Measurements from ENCODE around the gene TSPEAR. TPM values are rescaled to one million over a fixed set of nuclear protein-coding genes. Genes with fewer than 3 reads are reported as not detected.

The TSPEAR gene
- total RNA-seq, 1 experiment from 2014 or later, result not detected

GRCh38 chr21:44535963-44536362 is 175.4 kb downstream of the TSPEAR start:
- DNase-seq (ENCODE audit: low read depth, low spot score), result no peak
- POLR2A ChIA-PET, result no interaction called here
- no peaks in the 10 kb centered on the region for H3K36me3 ChIP-seq (ENCODE audit: control insufficient read depth, insufficient read depth, low read length)
- CTCF ChIA-PET, result interaction anchor here (0.7 kb wide), 1 partner anchor 207 kb away, joined by 5 read pairs; no protein-coding TSS in a partner anchor
- no TSS peak for BruUV-seq (replicated peaks)
- no peak overlapping the region for H3K27ac ChIP-seq (ENCODE audit: low read length)
- no peaks in the 10 kb centered on the region for H3K4me1 ChIP-seq (ENCODE audit: control insufficient read depth, insufficient read depth, low read length)
- no peaks in the 10 kb centered on the region for H3K27me3 ChIP-seq (ENCODE audit: control insufficient read depth, insufficient read depth, low read length)
- TF ChIP-seq, protein P1, sequence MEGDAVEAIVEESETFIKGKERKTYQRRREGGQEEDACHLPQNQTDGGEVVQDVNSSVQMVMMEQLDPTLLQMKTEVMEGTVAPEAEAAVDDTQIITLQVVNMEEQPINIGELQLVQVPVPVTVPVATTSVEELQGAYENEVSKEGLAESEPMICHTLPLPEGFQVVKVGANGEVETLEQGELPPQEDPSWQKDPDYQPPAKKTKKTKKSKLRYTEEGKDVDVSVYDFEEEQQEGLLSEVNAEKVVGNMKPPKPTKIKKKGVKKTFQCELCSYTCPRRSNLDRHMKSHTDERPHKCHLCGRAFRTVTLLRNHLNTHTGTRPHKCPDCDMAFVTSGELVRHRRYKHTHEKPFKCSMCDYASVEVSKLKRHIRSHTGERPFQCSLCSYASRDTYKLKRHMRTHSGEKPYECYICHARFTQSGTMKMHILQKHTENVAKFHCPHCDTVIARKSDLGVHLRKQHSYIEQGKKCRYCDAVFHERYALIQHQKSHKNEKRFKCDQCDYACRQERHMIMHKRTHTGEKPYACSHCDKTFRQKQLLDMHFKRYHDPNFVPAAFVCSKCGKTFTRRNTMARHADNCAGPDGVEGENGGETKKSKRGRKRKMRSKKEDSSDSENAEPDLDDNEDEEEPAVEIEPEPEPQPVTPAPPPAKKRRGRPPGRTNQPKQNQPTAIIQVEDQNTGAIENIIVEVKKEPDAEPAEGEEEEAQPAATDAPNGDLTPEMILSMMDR (IDR thresholded peaks at IDR 0.05), result no peak
- TF ChIP-seq POLR2AphosphoS5 (IDR thresholded peaks at IDR 0.05; ENCODE audit: low read depth, low read length) (no peak), SIN3A (IDR thresholded peaks at IDR 0.05; ENCODE audit: borderline replicate concordance, insufficient read depth, low read depth, low read length) (no peak), TCF7L2 (IDR thresholded peaks at IDR 0.05; ENCODE audit: low read depth, low read length) (no peak)
- TF ChIP-seq, protein P2, sequence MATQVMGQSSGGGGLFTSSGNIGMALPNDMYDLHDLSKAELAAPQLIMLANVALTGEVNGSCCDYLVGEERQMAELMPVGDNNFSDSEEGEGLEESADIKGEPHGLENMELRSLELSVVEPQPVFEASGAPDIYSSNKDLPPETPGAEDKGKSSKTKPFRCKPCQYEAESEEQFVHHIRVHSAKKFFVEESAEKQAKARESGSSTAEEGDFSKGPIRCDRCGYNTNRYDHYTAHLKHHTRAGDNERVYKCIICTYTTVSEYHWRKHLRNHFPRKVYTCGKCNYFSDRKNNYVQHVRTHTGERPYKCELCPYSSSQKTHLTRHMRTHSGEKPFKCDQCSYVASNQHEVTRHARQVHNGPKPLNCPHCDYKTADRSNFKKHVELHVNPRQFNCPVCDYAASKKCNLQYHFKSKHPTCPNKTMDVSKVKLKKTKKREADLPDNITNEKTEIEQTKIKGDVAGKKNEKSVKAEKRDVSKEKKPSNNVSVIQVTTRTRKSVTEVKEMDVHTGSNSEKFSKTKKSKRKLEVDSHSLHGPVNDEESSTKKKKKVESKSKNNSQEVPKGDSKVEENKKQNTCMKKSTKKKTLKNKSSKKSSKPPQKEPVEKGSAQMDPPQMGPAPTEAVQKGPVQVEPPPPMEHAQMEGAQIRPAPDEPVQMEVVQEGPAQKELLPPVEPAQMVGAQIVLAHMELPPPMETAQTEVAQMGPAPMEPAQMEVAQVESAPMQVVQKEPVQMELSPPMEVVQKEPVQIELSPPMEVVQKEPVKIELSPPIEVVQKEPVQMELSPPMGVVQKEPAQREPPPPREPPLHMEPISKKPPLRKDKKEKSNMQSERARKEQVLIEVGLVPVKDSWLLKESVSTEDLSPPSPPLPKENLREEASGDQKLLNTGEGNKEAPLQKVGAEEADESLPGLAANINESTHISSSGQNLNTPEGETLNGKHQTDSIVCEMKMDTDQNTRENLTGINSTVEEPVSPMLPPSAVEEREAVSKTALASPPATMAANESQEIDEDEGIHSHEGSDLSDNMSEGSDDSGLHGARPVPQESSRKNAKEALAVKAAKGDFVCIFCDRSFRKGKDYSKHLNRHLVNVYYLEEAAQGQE (IDR thresholded peaks at IDR 0.05; ENCODE audit: insufficient read depth in 1 of 2, low read depth in 2 of 2, low read length in 1 of 2), result no peak
- intact Hi-C loops (cut with micrococcal nuclease; ENCODE audit: unreplicated experiment) (no loop called here), in situ Hi-C loops (cut with HindIII; ENCODE audit: low pct_unique_long_range_greater_than_20kb, low sequenced_read_pairs) (no loop called here)
- no peaks in the 10 kb centered on the region for H3K9me3 ChIP-seq (ENCODE audit: control insufficient read depth, insufficient read depth, low read depth, low read length)
- no peak for ATAC-seq
- no peak overlapping the region for H3K4me3 ChIP-seq (ENCODE audit: low read depth in 2 of 2, low read length in 2 of 2)

DNA sequence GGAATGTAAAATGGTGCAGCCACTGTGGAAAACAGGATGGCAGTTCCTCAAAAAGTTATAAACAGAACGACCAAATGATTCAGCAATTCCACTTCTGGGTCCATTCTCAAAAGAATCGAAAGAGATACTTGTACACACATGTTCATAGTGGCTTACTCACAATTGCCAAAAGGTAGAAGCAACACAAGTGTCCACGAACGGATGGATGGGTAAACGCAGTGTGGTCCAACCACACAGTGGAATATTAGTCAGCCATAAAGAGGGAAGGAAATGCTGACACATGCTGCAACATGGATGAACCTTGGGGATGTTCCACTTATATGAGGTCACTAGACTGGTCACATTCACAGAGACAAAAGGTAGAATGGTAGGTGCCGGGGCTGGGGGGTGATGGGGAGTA is 176.7 kb downstream of the TSPEAR start:
- ChIA-PET CTCF (no interaction called here), POLR2A (no interaction called here)
- Histone ChIP-seq H3K27me3 (ENCODE audit: control insufficient read depth, insufficient read depth, low read length) (no peaks in the 10 kb centered on the region), H3K36me3 (ENCODE audit: control insufficient read depth, insufficient read depth, low read length) (no peaks in the 10 kb centered on the region), H3K4me3 (ENCODE audit: low read depth in 2 of 2, low read length in 2 of 2) (no peak overlapping the region), H3K9me3 (ENCODE audit: control insufficient read depth, insufficient read depth, low read depth, low read length) (no peaks in the 10 kb centered on the region), H3K27ac (ENCODE audit: low read length) (no peak overlapping the region), H3K4me1 (ENCODE audit: control insufficient read depth, insufficient read depth, low read length) (no peaks in the 10 kb centered on the region)
- TF ChIP-seq, protein P2 (IDR thresholded peaks at IDR 0.05; ENCODE audit: insufficient read depth in 1 of 2, low read depth in 2 of 2, low read length in 1 of 2), result no peak
- no peak for TF ChIP-seq TCF7L2 (IDR thresholded peaks at IDR 0.05; ENCODE audit: low read depth, low read length)
- TF ChIP-seq, protein P1 (IDR thresholded peaks at IDR 0.05), result no peak
- TF ChIP-seq POLR2AphosphoS5 (IDR thresholded peaks at IDR 0.05; ENCODE audit: low read depth, low read length), result no peak
- no peak for TF ChIP-seq SIN3A (IDR thresholded peaks at IDR 0.05; ENCODE audit: borderline replicate concordance, insufficient read depth, low read depth, low read length)
- in situ Hi-C loops (cut with HindIII; ENCODE audit: low pct_unique_long_range_greater_than_20kb, low sequenced_read_pairs) (no loop called here), intact Hi-C loops (cut with micrococcal nuclease; ENCODE audit: unreplicated experiment) (no loop called here)
- DNase-seq (ENCODE audit: low read depth, low spot score), result no peak
- ATAC-seq, result no peak
- BruUV-seq (replicated peaks), result no TSS peak
